SK-N-SH treated with all-trans-retinoic acid at 6 μM for 48 hours (cell line): Measurements from ENCODE around the gene NLE1.
"Not testable (repeated sequence)": the region's sequence is repeated elsewhere in the genome, so short reads cannot be mapped to it uniquely, and the experiment has no call there.

Source experiments
- ATAC-seq: fragments of 200-7000 bp; cut with Tn5 transposase; 3 replicates; pipeline ENCODE4 v1.9.1; 2020; ENCODE audit warnings: mild to moderate bottlenecking, moderate library complexity
- ARNTL ChIP-seq: fragments of 450-650 bp; formaldehyde crosslinking; IDR thresholded peaks from 2 replicates; pipeline ENCODE4 v1.5.0; 2020; ENCODE audit warnings: low read depth, mild to moderate bottlenecking, moderate library complexity, borderline replicate concordance
- BACH2 ChIP-seq: fragments of 250-450 bp; sonication (Bioruptor Pico); IDR thresholded peaks from 2 replicates; pipeline ENCODE4 v1.9.0; 2021; ENCODE audit warnings: mild to moderate bottlenecking, borderline replicate concordance
- CSDC2 ChIP-seq: fragments of 250-450 bp; sonication (Bioruptor Pico); IDR thresholded peaks from 2 replicates; pipeline ENCODE4 v1.5.0; 2020; ENCODE audit warnings: mild to moderate bottlenecking, moderate library complexity
- ESRRG ChIP-seq: fragments of 250-450 bp; sonication (Bioruptor Pico); IDR thresholded peaks from 2 replicates; pipeline ENCODE4 v1.6.1; 2021; ENCODE audit warnings: mild to moderate bottlenecking
- GLIS3 ChIP-seq: fragments of 250-450 bp; sonication (Bioruptor Pico); IDR thresholded peaks from 2 replicates; pipeline ENCODE4 v1.5.0; 2020; ENCODE audit warnings: mild to moderate bottlenecking, moderate library complexity
- ISL1 ChIP-seq: fragments of 250-450 bp; sonication (Bioruptor Pico); IDR thresholded peaks from 2 replicates; pipeline ENCODE4 v2.1.2; 2022; ENCODE audit warnings: mild to moderate bottlenecking, moderate library complexity
- OSR1 ChIP-seq: fragments of 250-450 bp; sonication (Bioruptor Pico); IDR thresholded peaks from 2 replicates; pipeline ENCODE4 v1.8.0; 2022; ENCODE audit warnings: moderate library complexity, mild to moderate bottlenecking, inconsistent platforms
- PPARA ChIP-seq: fragments of 250-450 bp; sonication (Bioruptor Pico); IDR thresholded peaks from 2 replicates; pipeline ENCODE4 v1.5.0; 2020; ENCODE audit warnings: mild to moderate bottlenecking, borderline replicate concordance
- SNAI2 ChIP-seq: fragments of 250-450 bp; sonication (Bioruptor Pico); IDR thresholded peaks from 2 replicates; pipeline ENCODE4 v1.5.0; 2020; ENCODE audit warnings: mild to moderate bottlenecking, moderate library complexity
- TCF4 ChIP-seq: fragments of 250-450 bp; sonication (Bioruptor Pico); IDR thresholded peaks from 2 replicates; pipeline ENCODE4 v1.8.0; 2021; ENCODE audit warnings: mild to moderate bottlenecking, moderate library complexity, borderline replicate concordance
- TOX ChIP-seq: fragments of 250-450 bp; sonication (Bioruptor Pico); IDR thresholded peaks from 2 replicates; pipeline ENCODE4 v1.8.0; 2021; ENCODE audit warnings: mild to moderate bottlenecking, moderate library complexity, borderline replicate concordance
- ZNF565 ChIP-seq: fragments of 450-650 bp; formaldehyde crosslinking; conservative IDR thresholded peaks from 2 replicates; pipeline ENCODE4 v1.5.0; 2020; ENCODE audit warnings: low read depth, mild to moderate bottlenecking, moderate library complexity
- ZNF70 ChIP-seq: fragments of 450-650 bp; formaldehyde crosslinking; IDR thresholded peaks from 2 replicates; pipeline ENCODE4 v1.5.0; 2020; ENCODE audit warnings: mild to moderate bottlenecking, moderate library complexity
- ZNF8 ChIP-seq: fragments of 450-650 bp; formaldehyde crosslinking; IDR thresholded peaks from 2 replicates; pipeline ENCODE4 v1.5.0; 2020; ENCODE audit warnings: mild to moderate bottlenecking, moderate library complexity
- TF ChIP-seq, protein P1 (sequence below): fragments of 250-450 bp; sonication (Bioruptor Pico); IDR thresholded peaks from 2 replicates; pipeline ENCODE4 v1.5.1; 2020; ENCODE audit warnings: low read depth, mild to moderate bottlenecking, moderate library complexity
- TF ChIP-seq, protein P2 (sequence below): fragments of 250-450 bp; sonication (Bioruptor Pico); IDR thresholded peaks from 2 replicates; pipeline ENCODE4 v1.8.0; 2021; ENCODE audit warnings: low read depth, mild to moderate bottlenecking, moderate library complexity, borderline replicate concordance
- TF ChIP-seq, protein P3 (sequence below): fragments of 250-450 bp; sonication (Bioruptor Pico); IDR thresholded peaks from 2 replicates; pipeline ENCODE4 v1.5.1; 2021; ENCODE audit warnings: mild to moderate bottlenecking, moderate library complexity
- TF ChIP-seq, protein P4 (sequence below): fragments of 250-450 bp; sonication (Bioruptor Pico); IDR thresholded peaks from 2 replicates; pipeline ENCODE4 v1.8.0; 2020; ENCODE audit warnings: mild to moderate bottlenecking, moderate library complexity, borderline replicate concordance

Gene NLE1

DNA sequence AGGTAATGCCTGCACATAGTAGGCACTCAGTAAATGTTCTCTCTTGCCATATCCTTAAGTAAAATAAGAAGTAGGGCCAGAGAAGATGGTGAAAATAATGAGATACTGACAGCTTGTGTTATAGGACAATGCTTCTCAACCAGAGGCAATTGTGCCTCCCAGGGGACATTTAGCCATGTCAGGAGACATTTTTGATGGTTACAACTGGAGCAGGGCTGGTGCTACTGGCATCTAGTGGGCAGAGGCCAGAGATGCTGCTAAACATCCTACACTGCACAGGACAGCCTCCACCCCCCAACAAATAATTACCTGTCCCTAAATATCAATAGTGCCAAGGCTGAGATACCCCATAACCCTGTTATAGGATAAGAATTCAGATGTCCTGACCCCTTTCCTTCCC, 24.1 kb downstream of the NLE1 start:
- peak; percentile 20; the same call in 1 of the 3 replicates for ATAC-seq
- no peak for TF ChIP-seq BACH2 (CRISPR knock-in tag)

DNA sequence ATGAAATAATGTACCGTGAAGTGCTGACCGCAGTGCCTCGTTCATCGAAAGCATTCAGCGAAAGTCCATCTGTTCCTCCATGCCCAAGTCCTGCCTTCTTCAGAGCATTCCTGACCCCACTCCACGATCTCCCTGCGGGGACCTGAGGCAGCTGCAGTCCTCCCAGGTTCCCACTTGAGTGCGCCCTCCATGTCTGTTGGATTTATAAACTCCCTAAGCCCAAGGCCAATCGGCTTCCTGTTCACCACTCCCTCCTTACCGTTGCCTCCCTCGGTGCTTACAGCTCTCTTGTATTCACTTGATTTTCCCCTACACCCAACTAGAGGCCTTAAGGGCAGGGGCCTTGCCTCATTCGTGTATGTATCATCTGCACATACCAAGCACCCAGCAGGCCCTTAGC, 25.3 kb downstream of the NLE1 start:
- no peak for TF ChIP-seq ZNF8 (CRISPR knock-in tag)
- no peak for TF ChIP-seq SNAI2 (CRISPR knock-in tag)
- no peak for TF ChIP-seq GLIS3 (CRISPR knock-in tag)
- TF ChIP-seq PPARA, result no peak
- TF ChIP-seq TCF4, result no peak
- TF ChIP-seq, protein P1, sequence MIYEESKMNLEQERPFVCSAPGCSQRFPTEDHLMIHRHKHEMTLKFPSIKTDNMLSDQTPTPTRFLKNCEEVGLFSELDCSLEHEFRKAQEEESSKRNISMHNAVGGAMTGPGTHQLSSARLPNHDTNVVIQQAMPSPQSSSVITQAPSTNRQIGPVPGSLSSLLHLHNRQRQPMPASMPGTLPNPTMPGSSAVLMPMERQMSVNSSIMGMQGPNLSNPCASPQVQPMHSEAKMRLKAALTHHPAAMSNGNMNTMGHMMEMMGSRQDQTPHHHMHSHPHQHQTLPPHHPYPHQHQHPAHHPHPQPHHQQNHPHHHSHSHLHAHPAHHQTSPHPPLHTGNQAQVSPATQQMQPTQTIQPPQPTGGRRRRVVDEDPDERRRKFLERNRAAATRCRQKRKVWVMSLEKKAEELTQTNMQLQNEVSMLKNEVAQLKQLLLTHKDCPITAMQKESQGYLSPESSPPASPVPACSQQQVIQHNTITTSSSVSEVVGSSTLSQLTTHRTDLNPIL, result no peak
- no peak for TF ChIP-seq OSR1 (CRISPR knock-in tag)
- no peak for TF ChIP-seq TOX
- TF ChIP-seq, all 23 proteins: peak for 0
- no peak for ATAC-seq

DNA sequence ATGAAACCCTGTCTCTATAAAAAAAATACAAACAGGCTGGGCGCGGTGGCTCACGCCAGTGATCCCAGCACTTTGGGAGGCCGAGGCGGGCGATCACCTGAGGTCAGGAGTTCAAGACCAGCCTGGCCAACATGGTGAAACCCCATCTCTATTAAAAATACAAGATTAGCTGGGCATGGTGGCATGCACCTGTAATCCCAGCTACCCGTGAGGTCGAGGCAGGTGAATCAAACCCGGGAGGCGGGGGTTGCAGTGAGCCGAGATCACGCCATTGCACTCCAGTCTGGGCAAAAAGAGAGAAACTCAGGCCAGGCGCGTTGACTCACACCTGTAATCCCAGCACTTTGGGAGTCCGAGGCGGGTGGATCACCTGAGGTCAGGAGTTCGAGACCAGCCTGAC, 31.3 kb downstream of the NLE1 start:
- ATAC-seq, result not testable (repeated sequence)

DNA sequence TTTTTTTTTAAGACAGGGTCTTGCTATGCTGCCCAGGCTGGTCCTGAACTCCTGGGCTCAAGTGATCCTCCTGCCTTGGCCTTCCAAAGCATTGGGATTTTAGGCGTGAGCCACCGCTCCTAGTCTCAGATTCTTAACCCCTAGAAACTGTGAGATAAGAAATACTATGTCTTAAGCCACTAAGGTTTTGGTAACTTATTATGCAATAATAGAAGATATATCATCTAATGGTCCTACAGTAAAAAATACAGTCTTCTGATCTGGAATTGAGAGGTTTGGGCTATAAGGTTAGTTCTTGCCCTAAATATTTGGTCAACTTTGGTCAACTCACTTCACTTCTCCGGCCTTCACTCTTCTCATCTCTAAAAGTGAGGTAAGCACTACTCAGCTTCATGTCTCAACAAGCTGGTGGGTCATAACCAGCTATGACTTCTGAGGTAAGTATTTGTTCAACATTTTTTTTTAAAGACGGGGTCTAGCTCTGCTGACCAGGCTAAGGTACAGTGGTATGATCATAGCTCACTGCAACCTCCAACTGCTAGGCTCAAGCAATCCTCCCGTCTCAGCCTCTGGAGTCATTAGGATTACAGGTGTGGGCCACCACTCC, 37.2 kb downstream of the NLE1 start:
- no peak for ATAC-seq
- TF ChIP-seq, protein P1, result no peak

DNA sequence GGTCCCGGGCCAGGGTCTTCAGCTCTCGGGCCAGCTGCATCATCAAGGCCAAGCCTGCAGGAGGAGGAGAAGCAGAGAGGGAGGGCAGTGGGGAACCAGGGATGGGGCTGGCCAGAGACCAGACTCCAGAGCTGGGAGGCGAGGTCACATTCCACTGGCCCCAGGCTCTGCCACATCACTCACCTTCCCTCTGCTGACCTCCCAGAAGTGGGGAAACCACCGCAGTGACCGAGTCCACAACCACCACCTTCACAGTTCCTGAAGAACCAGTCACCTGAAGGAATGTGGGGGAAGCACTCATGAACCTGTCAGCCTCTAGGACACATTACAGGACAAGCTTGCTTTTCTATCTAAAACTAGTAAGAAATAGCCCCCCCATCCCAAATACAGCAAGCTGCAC, 38.8 kb downstream of the NLE1 start:
- TF ChIP-seq, protein P2, sequence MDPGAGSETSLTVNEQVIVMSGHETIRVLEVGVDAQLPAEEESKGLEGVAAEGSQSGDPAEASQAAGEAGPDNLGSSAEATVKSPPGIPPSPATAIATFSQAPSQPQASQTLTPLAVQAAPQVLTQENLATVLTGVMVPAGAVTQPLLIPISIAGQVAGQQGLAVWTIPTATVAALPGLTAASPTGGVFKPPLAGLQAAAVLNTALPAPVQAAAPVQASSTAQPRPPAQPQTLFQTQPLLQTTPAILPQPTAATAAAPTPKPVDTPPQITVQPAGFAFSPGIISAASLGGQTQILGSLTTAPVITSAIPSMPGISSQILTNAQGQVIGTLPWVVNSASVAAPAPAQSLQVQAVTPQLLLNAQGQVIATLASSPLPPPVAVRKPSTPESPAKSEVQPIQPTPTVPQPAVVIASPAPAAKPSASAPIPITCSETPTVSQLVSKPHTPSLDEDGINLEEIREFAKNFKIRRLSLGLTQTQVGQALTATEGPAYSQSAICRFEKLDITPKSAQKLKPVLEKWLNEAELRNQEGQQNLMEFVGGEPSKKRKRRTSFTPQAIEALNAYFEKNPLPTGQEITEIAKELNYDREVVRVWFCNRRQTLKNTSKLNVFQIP (CRISPR knock-in tag), result no peak
- TF ChIP-seq, protein P3, sequence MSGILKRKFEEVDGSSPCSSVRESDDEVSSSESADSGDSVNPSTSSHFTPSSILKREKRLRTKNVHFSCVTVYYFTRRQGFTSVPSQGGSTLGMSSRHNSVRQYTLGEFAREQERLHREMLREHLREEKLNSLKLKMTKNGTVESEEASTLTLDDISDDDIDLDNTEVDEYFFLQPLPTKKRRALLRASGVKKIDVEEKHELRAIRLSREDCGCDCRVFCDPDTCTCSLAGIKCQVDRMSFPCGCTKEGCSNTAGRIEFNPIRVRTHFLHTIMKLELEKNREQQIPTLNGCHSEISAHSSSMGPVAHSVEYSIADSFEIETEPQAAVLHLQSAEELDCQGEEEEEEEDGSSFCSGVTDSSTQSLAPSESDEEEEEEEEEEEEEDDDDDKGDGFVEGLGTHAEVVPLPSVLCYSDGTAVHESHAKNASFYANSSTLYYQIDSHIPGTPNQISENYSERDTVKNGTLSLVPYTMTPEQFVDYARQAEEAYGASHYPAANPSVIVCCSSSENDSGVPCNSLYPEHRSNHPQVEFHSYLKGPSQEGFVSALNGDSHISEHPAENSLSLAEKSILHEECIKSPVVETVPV (CRISPR knock-in tag), result no peak
- TF ChIP-seq TCF4, result no peak
- no peak for TF ChIP-seq CSDC2 (CRISPR knock-in tag)
- no peak for TF ChIP-seq ESRRG (CRISPR knock-in tag)
- no peak for TF ChIP-seq ZNF8 (CRISPR knock-in tag)
- TF ChIP-seq, protein P4, sequence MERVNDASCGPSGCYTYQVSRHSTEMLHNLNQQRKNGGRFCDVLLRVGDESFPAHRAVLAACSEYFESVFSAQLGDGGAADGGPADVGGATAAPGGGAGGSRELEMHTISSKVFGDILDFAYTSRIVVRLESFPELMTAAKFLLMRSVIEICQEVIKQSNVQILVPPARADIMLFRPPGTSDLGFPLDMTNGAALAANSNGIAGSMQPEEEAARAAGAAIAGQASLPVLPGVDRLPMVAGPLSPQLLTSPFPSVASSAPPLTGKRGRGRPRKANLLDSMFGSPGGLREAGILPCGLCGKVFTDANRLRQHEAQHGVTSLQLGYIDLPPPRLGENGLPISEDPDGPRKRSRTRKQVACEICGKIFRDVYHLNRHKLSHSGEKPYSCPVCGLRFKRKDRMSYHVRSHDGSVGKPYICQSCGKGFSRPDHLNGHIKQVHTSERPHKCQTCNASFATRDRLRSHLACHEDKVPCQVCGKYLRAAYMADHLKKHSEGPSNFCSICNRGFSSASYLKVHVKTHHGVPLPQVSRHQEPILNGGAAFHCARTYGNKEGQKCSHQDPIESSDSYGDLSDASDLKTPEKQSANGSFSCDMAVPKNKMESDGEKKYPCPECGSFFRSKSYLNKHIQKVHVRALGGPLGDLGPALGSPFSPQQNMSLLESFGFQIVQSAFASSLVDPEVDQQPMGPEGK (CRISPR knock-in tag), result no peak
- TF ChIP-seq, protein P1, result no peak
- TF ChIP-seq ISL1, result no peak
- no peak for ATAC-seq

DNA sequence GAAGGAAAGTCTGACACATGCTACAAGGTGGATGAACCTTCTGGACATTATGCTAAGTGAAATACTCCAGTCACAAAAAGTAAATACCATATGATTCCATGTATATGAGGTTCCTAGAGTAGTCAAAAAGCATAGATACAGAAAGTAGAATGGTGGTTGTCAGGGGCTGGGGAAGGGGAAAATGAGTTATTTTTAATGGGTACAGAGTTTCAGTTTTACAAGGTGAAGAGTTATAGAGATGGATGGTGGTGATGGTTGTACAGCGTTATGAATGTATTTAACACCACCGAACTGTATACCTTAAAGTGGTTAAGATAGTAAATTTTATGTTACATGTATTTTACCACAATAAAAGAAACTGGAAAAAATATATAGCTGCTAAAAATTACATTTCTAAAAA, 40.4 kb downstream of the NLE1 start:
- ATAC-seq, result no peak
- TF ChIP-seq ZNF70 (no peak), BACH2 (CRISPR knock-in tag) (no peak), ISL1 (no peak), ARNTL (CRISPR knock-in tag) (no peak), ZNF565 (CRISPR knock-in tag) (no peak)
- TF ChIP-seq, protein P4 (CRISPR knock-in tag), result no peak
- TF ChIP-seq, protein P3 (CRISPR knock-in tag), result no peak
- TF ChIP-seq, protein P1, result no peak
